Breast epithelium (tissue), 3 donors: Measurements from ENCODE around the gene PTGS2.

Experiments
- CTCF ChIP-seq, 3 donors: fragments of 450-650 bp; IDR thresholded peaks; one replicate each; pipeline ENCODE4 v1.5.1; 2016 to 2017; ENCODE audit warnings: antibody characterized with exemption in 3 of 3, mild to moderate bottlenecking in 3 of 3, moderate library complexity in 3 of 3
- POLR2AphosphoS5 ChIP-seq, 3 donors: sonication (generic); formaldehyde crosslinking; IDR thresholded peaks; one replicate each; pipeline ENCODE4 v1.6.1; 2017; ENCODE audit warnings: antibody characterized with exemption in 3 of 3

- TF ChIP-seq CTCF (IDR thresholded peaks at IDR 0.05): no peak
- TF ChIP-seq POLR2AphosphoS5 (IDR thresholded peaks at IDR 0.05): no peak
These were observed 31.6 kb downstream of the PTGS2 start for GRCh38 chr1:186648613-186649012.
